Testis (tissue), 3 donors: ENCODE data around the gene FYN. TPM values are rescaled to one million over a fixed set of nuclear protein-coding genes. Genes with fewer than 3 reads are reported as not detected.

Experiments used
- DNase-seq: peaks from one replicate; pipeline ENCODE4 v3.0.0-alpha.2; 2019
- H3K27ac ChIP-seq, 2 donors: fragments of 200-600 bp; sonication (generic); one replicate each; pipeline ENCODE4 v1.5.1; 2019
- H3K27me3 ChIP-seq: fragments of 200-600 bp; sonication (generic); one replicate; pipeline ENCODE4 v1.5.1; 2019
- H3K36me3 ChIP-seq: fragments of 200-600 bp; sonication (generic); one replicate; pipeline ENCODE4 v1.5.1; 2017; ENCODE audit warnings: low read depth; ENCODE audit errors: missing control alignments
- H3K4me1 ChIP-seq: fragments of 200-600 bp; sonication (generic); one replicate; pipeline ENCODE4 v1.5.1; 2019
- H3K4me3 ChIP-seq, 2 donors: fragments of 200-600 bp; sonication (generic); one replicate each; pipeline ENCODE4 v1.5.1; 2017 to 2019
- H3K9me3 ChIP-seq: fragments of 200-600 bp; sonication (generic); one replicate; pipeline ENCODE4 v1.5.1; 2017
- POLR2A ChIP-seq: fragments of 450-650 bp; IDR thresholded peaks from one replicate; pipeline ENCODE4 v1.6.1; 2017; ENCODE audit warnings: antibody characterized with exemption, mild to moderate bottlenecking, moderate library complexity
- WGBS, 2 donors: methylation state at CpG; one replicate each; pipeline ENCODE4 v1.1.5; 2018; 5-methylcytosine and 5-hydroxymethylcytosine counted together
- intact Hi-C: fragments of 100-400 bp; cut with DNase I; formaldehyde crosslinking; loops from one replicate; pipeline ENCODE4 v1.15.1; 2023; ENCODE audit warnings: low total_unique reads
- polyA plus RNA-seq: library from polyadenylated mRNA; stranded (reverse); fragments of 350-450 nt; fragmentation: Illumina TruSeq; extraction: RNeasy Lipid Tissue Mini Kit (QIAGEN cat#74804); gene quantifications from one replicate; pipeline ENCODE4 v1.2.3, GENCODE V29; 2014; ENCODE audit warnings: low read depth, low replicate concordance; ENCODE audit not compliant: insufficient read depth
- total RNA-seq, 2 donors: library from RNA; depleted of rRNA; stranded (reverse); fragments of >200 nt; gene quantifications; one replicate each; pipeline ENCODE4 v1.2.3, GENCODE V29; 2016
- TF ChIP-seq, protein P1 (sequence below), 3 experiments: fragments of 450-650 bp in 2 of 3; fragments of 200-600 bp in 1 of 3; sonication (generic) in 1 of 3; IDR thresholded peaks; one replicate each; pipeline ENCODE4 v1.5.1; 2016 to 2019; ENCODE audit warnings: antibody characterized with exemption in 3 of 3, mild to moderate bottlenecking in 2 of 3, moderate library complexity in 1 of 3

The FYN gene
- total and polyA plus RNA-seq, 3 donors from 2014 or later = 74.0 to 145 (median 104) TPM

GRCh38 chr6:111672761-111673450, 200.3 kb downstream of the FYN start:
- Histone ChIP-seq H3K4me3 (no peak overlapping the region), H3K4me1 (no peaks in the 10 kb centered on the region), H3K27ac (no peak overlapping the region), H3K36me3 (no peaks in the 10 kb centered on the region), H3K9me3 (no peaks in the 10 kb centered on the region), H3K27me3 (no peaks in the 10 kb centered on the region)
- 78 to 80% methylated on average over 17 of the region's 17 CpGs for WGBS, 2 donors
- intact Hi-C loops = no loop called here
- TF ChIP-seq POLR2A = no peak
- TF ChIP-seq, protein P1, sequence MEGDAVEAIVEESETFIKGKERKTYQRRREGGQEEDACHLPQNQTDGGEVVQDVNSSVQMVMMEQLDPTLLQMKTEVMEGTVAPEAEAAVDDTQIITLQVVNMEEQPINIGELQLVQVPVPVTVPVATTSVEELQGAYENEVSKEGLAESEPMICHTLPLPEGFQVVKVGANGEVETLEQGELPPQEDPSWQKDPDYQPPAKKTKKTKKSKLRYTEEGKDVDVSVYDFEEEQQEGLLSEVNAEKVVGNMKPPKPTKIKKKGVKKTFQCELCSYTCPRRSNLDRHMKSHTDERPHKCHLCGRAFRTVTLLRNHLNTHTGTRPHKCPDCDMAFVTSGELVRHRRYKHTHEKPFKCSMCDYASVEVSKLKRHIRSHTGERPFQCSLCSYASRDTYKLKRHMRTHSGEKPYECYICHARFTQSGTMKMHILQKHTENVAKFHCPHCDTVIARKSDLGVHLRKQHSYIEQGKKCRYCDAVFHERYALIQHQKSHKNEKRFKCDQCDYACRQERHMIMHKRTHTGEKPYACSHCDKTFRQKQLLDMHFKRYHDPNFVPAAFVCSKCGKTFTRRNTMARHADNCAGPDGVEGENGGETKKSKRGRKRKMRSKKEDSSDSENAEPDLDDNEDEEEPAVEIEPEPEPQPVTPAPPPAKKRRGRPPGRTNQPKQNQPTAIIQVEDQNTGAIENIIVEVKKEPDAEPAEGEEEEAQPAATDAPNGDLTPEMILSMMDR (IDR thresholded peaks at IDR 0.05) = no peak
- no peak for DNase-seq

DNA sequence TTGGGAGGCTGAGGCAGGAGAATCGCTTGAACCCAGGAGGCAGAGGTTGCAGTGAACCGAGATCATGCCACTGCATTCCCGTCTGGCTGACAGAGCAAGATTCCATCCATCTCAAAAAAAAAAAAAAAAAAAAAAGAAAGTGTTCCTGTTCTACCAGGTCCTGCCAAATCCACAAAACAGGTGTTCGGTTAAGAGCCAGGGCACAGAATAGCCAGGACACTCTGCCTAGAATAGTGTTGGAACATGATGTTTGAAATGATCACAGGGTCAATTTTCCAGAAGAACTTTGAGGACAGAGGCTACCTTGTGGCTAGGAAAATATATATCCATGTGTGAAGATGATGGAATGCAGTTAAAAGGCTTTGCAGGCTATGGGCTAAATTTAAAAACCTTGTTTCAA, 203.9 kb downstream of the FYN start:
- TF ChIP-seq, protein P1 (IDR thresholded peaks at IDR 0.05) = no peak
- TF ChIP-seq POLR2A = no peak
- WGBS, 2 donors = 62 to 63% methylated on average over 4 of the region's 4 CpGs
- intact Hi-C loops = no loop called here
- no peak for DNase-seq
- Histone ChIP-seq H3K9me3 (no peaks in the 10 kb centered on the region), H3K4me1 (peaks cover 7% of the 10 kb centered on the region), H3K27ac (no peak overlapping the region), H3K36me3 (no peaks in the 10 kb centered on the region), H3K27me3 (no peaks in the 10 kb centered on the region), H3K4me3 (no peak overlapping the region)

DNA sequence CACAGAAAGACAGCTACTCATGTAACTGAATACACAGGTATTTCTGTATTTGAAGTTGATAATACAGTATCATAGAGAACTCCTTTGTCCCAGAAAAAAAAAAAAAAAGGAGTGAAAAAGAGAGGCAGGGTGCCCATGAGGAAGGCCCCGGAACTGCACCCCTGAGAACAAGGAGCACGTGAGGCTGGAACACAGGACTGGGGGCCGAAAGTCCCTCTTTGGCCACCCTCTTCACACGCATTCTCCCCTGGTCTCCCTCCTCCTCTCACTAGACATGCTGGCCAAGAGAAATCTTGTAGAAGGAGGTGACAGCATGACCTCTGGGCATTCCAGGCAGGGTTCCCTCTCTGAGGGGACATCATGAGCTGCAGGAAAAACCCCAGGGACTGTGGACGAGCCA, 204.8 kb downstream of the FYN start:
- whole genome bisulfite sequencing, 2 donors = 35 to 74% methylated on average over 5 of the region's 5 CpGs
- Histone ChIP-seq H3K9me3 (no peaks in the 10 kb centered on the region), H3K4me3 (no peak overlapping the region), H3K4me1 (peaks cover 16% of the 10 kb centered on the region), H3K36me3 (no peaks in the 10 kb centered on the region), H3K27ac (no peak overlapping the region), H3K27me3 (no peaks in the 10 kb centered on the region)
- no peak for DNase-seq
- intact Hi-C loops = no loop called here
- TF ChIP-seq, protein P1 (IDR thresholded peaks at IDR 0.05) = peak in 2 of 3 experiments; percentile 19 to 30
- no peak for TF ChIP-seq POLR2A

GRCh38 chr6:111667931-111668330, 205.3 kb downstream of the FYN start:
- 72 to 85% methylated on average over 8 of the region's 8 CpGs for WGBS, 2 donors
- no peak overlapping the region for H3K27ac ChIP-seq
- DNase-seq = no peak

More at GRCh38 chr6:111667931-111668330, 205.3 kb downstream of the FYN start:
- Histone ChIP-seq H3K9me3 (no peaks in the 10 kb centered on the region), H3K27me3 (no peaks in the 10 kb centered on the region), H3K36me3 (no peaks in the 10 kb centered on the region), H3K4me3 (no peak overlapping the region), H3K4me1 (peaks cover 21% of the 10 kb centered on the region)
- intact Hi-C loops = no loop called here
- no peak for TF ChIP-seq POLR2A
- TF ChIP-seq, protein P1 (IDR thresholded peaks at IDR 0.05) = no peak
